Measurements from ENCODE around the gene C4BPA. TPM values are rescaled to one million over a fixed set of nuclear protein-coding genes. Genes with fewer than 3 reads are reported as not detected.

C4BPA gene
- total and polyA plus RNA-seq, 9 of the 15 experiments (the other 6 are each of a cell fraction or from before 2014, with no cell fraction given), result 0.04 to 0.22 (median 0.11) TPM; not detected in 3

DNA sequence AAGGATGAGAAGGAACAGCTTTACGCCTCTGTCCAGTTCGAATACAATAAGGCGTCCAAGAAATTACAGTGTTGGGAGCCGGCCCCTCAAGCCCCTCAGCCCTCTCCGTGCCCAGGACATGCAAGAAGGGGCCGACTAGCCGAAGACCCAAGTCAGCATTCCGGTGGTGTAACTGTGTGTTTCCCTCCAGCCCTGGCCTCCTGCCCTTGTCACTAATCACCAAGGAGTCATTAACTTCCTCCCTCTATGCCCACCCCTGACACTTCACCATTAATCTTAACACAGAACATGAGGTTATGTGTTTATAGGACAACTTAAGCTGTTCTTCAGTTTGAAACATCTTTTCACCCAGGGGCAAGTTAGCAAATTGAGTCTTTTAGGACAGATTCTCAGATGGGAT, 31.8 kb upstream of the C4BPA start:
- TF ChIP-seq, protein P1, sequence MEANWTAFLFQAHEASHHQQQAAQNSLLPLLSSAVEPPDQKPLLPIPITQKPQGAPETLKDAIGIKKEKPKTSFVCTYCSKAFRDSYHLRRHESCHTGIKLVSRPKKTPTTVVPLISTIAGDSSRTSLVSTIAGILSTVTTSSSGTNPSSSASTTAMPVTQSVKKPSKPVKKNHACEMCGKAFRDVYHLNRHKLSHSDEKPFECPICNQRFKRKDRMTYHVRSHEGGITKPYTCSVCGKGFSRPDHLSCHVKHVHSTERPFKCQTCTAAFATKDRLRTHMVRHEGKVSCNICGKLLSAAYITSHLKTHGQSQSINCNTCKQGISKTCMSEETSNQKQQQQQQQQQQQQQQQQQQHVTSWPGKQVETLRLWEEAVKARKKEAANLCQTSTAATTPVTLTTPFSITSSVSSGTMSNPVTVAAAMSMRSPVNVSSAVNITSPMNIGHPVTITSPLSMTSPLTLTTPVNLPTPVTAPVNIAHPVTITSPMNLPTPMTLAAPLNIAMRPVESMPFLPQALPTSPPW (CRISPR knock-in tag; IDR thresholded peaks at IDR 0.05), result no peak
- TF ChIP-seq, protein P2, sequence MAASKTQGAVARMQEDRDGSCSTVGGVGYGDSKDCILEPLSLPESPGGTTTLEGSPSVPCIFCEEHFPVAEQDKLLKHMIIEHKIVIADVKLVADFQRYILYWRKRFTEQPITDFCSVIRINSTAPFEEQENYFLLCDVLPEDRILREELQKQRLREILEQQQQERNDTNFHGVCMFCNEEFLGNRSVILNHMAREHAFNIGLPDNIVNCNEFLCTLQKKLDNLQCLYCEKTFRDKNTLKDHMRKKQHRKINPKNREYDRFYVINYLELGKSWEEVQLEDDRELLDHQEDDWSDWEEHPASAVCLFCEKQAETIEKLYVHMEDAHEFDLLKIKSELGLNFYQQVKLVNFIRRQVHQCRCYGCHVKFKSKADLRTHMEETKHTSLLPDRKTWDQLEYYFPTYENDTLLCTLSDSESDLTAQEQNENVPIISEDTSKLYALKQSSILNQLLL (CRISPR knock-in tag; IDR thresholded peaks at IDR 0.05; ENCODE audit: borderline replicate concordance), result no peak
- TF ChIP-seq, protein P3, sequence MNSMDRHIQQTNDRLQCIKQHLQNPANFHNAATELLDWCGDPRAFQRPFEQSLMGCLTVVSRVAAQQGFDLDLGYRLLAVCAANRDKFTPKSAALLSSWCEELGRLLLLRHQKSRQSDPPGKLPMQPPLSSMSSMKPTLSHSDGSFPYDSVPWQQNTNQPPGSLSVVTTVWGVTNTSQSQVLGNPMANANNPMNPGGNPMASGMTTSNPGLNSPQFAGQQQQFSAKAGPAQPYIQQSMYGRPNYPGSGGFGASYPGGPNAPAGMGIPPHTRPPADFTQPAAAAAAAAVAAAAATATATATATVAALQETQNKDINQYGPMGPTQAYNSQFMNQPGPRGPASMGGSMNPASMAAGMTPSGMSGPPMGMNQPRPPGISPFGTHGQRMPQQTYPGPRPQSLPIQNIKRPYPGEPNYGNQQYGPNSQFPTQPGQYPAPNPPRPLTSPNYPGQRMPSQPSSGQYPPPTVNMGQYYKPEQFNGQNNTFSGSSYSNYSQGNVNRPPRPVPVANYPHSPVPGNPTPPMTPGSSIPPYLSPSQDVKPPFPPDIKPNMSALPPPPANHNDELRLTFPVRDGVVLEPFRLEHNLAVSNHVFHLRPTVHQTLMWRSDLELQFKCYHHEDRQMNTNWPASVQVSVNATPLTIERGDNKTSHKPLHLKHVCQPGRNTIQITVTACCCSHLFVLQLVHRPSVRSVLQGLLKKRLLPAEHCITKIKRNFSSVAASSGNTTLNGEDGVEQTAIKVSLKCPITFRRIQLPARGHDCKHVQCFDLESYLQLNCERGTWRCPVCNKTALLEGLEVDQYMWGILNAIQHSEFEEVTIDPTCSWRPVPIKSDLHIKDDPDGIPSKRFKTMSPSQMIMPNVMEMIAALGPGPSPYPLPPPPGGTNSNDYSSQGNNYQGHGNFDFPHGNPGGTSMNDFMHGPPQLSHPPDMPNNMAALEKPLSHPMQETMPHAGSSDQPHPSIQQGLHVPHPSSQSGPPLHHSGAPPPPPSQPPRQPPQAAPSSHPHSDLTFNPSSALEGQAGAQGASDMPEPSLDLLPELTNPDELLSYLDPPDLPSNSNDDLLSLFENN (IDR thresholded peaks at IDR 0.05; ENCODE audit: low read depth in 2 of 2, low read length in 2 of 2), result no peak
- TF ChIP-seq NEUROD1 (IDR thresholded peaks at IDR 0.05; ENCODE audit: borderline replicate concordance, low read depth, low read length, partially characterized antibody), result no peak
- Histone ChIP-seq H3K79me2 (ENCODE audit: control insufficient read depth, insufficient read depth, low read length) (no peaks in the 10 kb centered on the region), H3K4me2 (ENCODE audit: insufficient read depth, low read length) (no peak overlapping the region), H2AFZ (ENCODE audit: low read depth, low read length) (no peak overlapping the region), H3K9ac (ENCODE audit: insufficient read depth in 1 of 2, low read depth in 2 of 2, low read length in 2 of 2) (no peak overlapping the region), H3K9me1 (ENCODE audit: control insufficient read depth, insufficient read depth, low read length) (no peaks in the 10 kb centered on the region), H3K27ac (ENCODE audit: extremely low read depth, low read depth, low read length) (no peak overlapping the region), H3K4me1 (replicated peaks in 1 of 2; ENCODE audit: control insufficient read depth in 2 of 2, insufficient read depth in 2 of 2, low read length in 2 of 2) (peaks cover 0 to 2% of the 10 kb centered on the region in 2 experiments; a peak in 2 of 5 replicates), H3K27me3 (ENCODE audit: control insufficient read depth in 2 of 2, insufficient read depth in 2 of 2, low read length in 2 of 2) (no peaks in the 10 kb centered on the region), H3K36me3 (ENCODE audit: control insufficient read depth, insufficient read depth, low read length) (peaks cover 55% of the 10 kb centered on the region), H3K9me3 (replicated peaks; ENCODE audit: control insufficient read depth, insufficient read depth, low read depth, low read length) (no peaks in the 10 kb centered on the region), H3K4me3 (no peak overlapping the region), H4K20me1 (replicated peaks; ENCODE audit: control insufficient read depth, insufficient read depth, low read length) (no peaks in the 10 kb centered on the region)
- CTCF ChIA-PET (ENCODE audit: low intra/inter-chr PET ratio), result no interaction called here
- in situ Hi-C loops (cut with MboI), result loop anchor here (10.0 kb wide), 1 partner anchor 137 kb away; no protein-coding TSS in a partner anchor
- DNase-seq (ENCODE audit: extremely low read depth in 1 of 4, low spot score in 3 of 4) (no peak), FAIRE-seq (no peak), ATAC-seq (no peak)
- intact Hi-C loops (cut with micrococcal nuclease), result loop anchor here (10.0 kb wide), 2 partner anchors 257 to 597 kb away; partner anchors contain the start of gene IKBKE
- no TSS peak for BruUV-seq (replicated peaks)
- 88% methylated on average over 8 of the region's 8 CpGs for WGBS (ENCODE audit: insufficient coverage, low coverage, missing lambda C conversion rate)
- POLR2A ChIA-PET, result interaction anchor here (0.9 to 1.8 kb wide), 4 partner anchors 11 to 125 kb away, joined by 3 to 9 read pairs (median 4); partner anchors contain the start of gene PFKFB2

Measured in K562 (cell line).